DMS 273 treated with DMSO at 0.1 percent for 48 hours (cell line): ENCODE results near the gene LAMA3.

ENCODE experiments used
- DNase-seq: peaks from one replicate; lab custom pipeline; 2025; lab: John Stamatoyannopoulos, UW

Gene LAMA3

GRCh38 chr18:23853448-23854195, 164.4 kb downstream of the LAMA3 start:
- no peak for DNase-seq

- no peak for DNase-seq
These were observed 166.5 kb downstream of the LAMA3 start for GRCh38 chr18:23855721-23856120.

GRCh38 chr18:23856466-23857163, 167.4 kb downstream of the LAMA3 start:
- DNase-seq = no peak

- DNase-seq = no peak
These were observed 167.9 kb downstream of the LAMA3 start for GRCh38 chr18:23857164-23857552.

GRCh38 chr18:23857756-23858155, 168.5 kb downstream of the LAMA3 start:
- DNase-seq = no peak

GRCh38 chr18:23859466-23860336, 170.4 kb downstream of the LAMA3 start:
- no peak for DNase-seq

- DNase-seq = no peak
These were observed 172.1 kb downstream of the LAMA3 start for GRCh38 chr18:23861326-23861725.

GRCh38 chr18:23861805-23862470, 172.7 kb downstream of the LAMA3 start:
- DNase-seq = no peak

GRCh38 chr18:23864624-23865023, 175.4 kb downstream of the LAMA3 start:
- no peak for DNase-seq

GRCh38 chr18:23867006-23867405, 177.8 kb downstream of the LAMA3 start:
- DNase-seq = no peak

GRCh38 chr18:23868136-23868785, 179.0 kb downstream of the LAMA3 start:
- DNase-seq = no peak

GRCh38 chr18:23870676-23871380, 181.6 kb downstream of the LAMA3 start:
- DNase-seq = no peak

GRCh38 chr18:23871410-23871809, 182.2 kb downstream of the LAMA3 start:
- no peak for DNase-seq

GRCh38 chr18:23872701-23873550, 183.7 kb downstream of the LAMA3 start:
- DNase-seq = no peak

GRCh38 chr18:23875966-23876895, 187.0 kb downstream of the LAMA3 start:
- DNase-seq = no peak

GRCh38 chr18:23876921-23877320, 187.7 kb downstream of the LAMA3 start:
- no peak for DNase-seq

GRCh38 chr18:23877371-23877770, 188.1 kb downstream of the LAMA3 start:
- DNase-seq = no peak

GRCh38 chr18:23878336-23878900, 189.2 kb downstream of the LAMA3 start:
- DNase-seq = no peak
